Chondrocyte (in vitro differentiated cells): ENCODE results near the gene APCS. TPM values are rescaled to one million over a fixed set of nuclear protein-coding genes. Genes with fewer than 3 reads are reported as not detected.

Source experiments
- DNase-seq: peaks from one replicate; pipeline ENCODE4 v3.0.0; 2021; ENCODE audit warnings: mixed read lengths, low spot score
- H3K27ac Mint-ChIP-seq: one replicate; pipeline ENCODE4 v1.8.0; 2021; ENCODE audit warnings: mild to moderate bottlenecking, moderate library complexity, mixed read lengths; ENCODE audit not compliant: unreplicated experiment
- H3K27me3 Mint-ChIP-seq: 2 replicates; pipeline ENCODE4 v1.8.0; 2021; ENCODE audit warnings: low read depth, mixed read lengths
- H3K36me3 Mint-ChIP-seq: 2 replicates; pipeline ENCODE4 v1.8.0; 2021; ENCODE audit warnings: low read depth, mixed read lengths
- H3K4me1 Mint-ChIP-seq: 2 replicates; pipeline ENCODE4 v1.8.0; 2021; ENCODE audit warnings: low read depth, mild to moderate bottlenecking, mixed read lengths
- H3K4me3 Mint-ChIP-seq: one replicate; pipeline ENCODE4 v1.8.0; 2021; ENCODE audit warnings: mild to moderate bottlenecking, moderate library complexity, mixed read lengths; ENCODE audit not compliant: unreplicated experiment
- H3K9me3 Mint-ChIP-seq: 2 replicates; pipeline ENCODE4 v1.8.0; 2021; ENCODE audit warnings: low read depth, mixed read lengths
- CTCF ChIP-seq: fragments of 200-600 bp; sonication (generic); IDR thresholded peaks from 2 replicates; pipeline ENCODE4 v1.5.0; 2021; ENCODE audit warnings: antibody characterized with exemption, mild to moderate bottlenecking, moderate library complexity
- total RNA-seq: library from RNA; stranded (reverse); gene quantifications from 3 replicates; pipeline ENCODE4 v1.2.1, GENCODE V29; 2021

Gene APCS
- total RNA-seq, 1 donor from 2014 or later, result not detected

- DNase-seq, result no peak
- no peak overlapping the region for H3K27ac Mint-ChIP-seq
- no peak for TF ChIP-seq CTCF
- no peaks in the 10 kb centered on the region for H3K4me1 Mint-ChIP-seq
- no peaks in the 10 kb centered on the region for H3K9me3 Mint-ChIP-seq
- H3K27me3 Mint-ChIP-seq, result peaks cover 18% of the 10 kb centered on the region
- no peaks in the 10 kb centered on the region for H3K36me3 Mint-ChIP-seq
- H3K4me3 Mint-ChIP-seq, result no peak overlapping the region
Observed at GRCh38 chr1:159581422-159581821, 6.2 kb upstream of the APCS start.

- Mint-ChIP-seq H3K9me3 (no peaks in the 10 kb centered on the region), H3K27me3 (peaks cover 14% of the 10 kb centered on the region), H3K4me3 (no peak overlapping the region), H3K36me3 (no peaks in the 10 kb centered on the region), H3K27ac (no peak overlapping the region), H3K4me1 (no peaks in the 10 kb centered on the region)
- DNase-seq, result no peak
- TF ChIP-seq CTCF, result no peak
Observed at GRCh38 chr1:159584536-159584935, 3.1 kb upstream of the APCS start.

GRCh38 chr1:159591981-159592380 lies 4.4 kb downstream of the APCS start:
- peaks cover 3% of the 10 kb centered on the region for H3K36me3 Mint-ChIP-seq
- no peak overlapping the region for H3K27ac Mint-ChIP-seq

GRCh38 chr1:159594625-159595405 lies 7.2 kb downstream of the APCS start:
- Mint-ChIP-seq H3K4me3 (no peak overlapping the region), H3K36me3 (peaks cover 3% of the 10 kb centered on the region), H3K27me3 (no peaks in the 10 kb centered on the region), H3K27ac (peak overlapping the region; percentile 90), H3K4me1 (peaks cover 46% of the 10 kb centered on the region), H3K9me3 (peaks cover 18% of the 10 kb centered on the region)
- DNase-seq, result no peak
- no peak for TF ChIP-seq CTCF

More at GRCh38 chr1:159591981-159592380, 4.4 kb downstream of the APCS start:
- no peak for TF ChIP-seq CTCF
- DNase-seq, result no peak
- Mint-ChIP-seq H3K9me3 (peaks cover 17% of the 10 kb centered on the region), H3K4me3 (no peak overlapping the region), H3K27me3 (no peaks in the 10 kb centered on the region), H3K4me1 (peaks cover 21% of the 10 kb centered on the region)

- Mint-ChIP-seq H3K27ac (peak overlapping the region; percentile 82), H3K4me1 (peaks cover 60% of the 10 kb centered on the region), H3K36me3 (no peaks in the 10 kb centered on the region), H3K4me3 (no peak overlapping the region), H3K27me3 (no peaks in the 10 kb centered on the region), H3K9me3 (peaks cover 9% of the 10 kb centered on the region)
- no peak for TF ChIP-seq CTCF
- DNase-seq, result no peak
Observed at GRCh38 chr1:159598196-159598595, 10.6 kb downstream of the APCS start.
